Measurements from ENCODE around the gene DIPK1C.

Gene DIPK1C

DNA sequence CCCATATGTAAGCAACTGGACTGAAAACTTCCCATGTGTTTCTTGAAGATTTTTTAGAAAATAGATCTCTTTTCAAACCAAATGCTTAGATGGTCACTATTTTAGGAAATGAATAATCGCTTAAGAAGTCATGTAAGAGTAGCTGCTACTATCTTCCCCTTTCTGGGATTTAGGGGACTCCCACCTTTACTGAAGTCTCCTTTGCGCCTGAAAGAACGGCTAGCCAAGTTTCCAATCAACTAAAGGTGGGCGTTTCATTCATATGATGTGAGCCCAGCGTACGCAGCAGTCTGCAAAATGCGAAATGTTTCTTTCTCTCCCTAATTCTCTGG, 1.1 kb downstream of the DIPK1C start:
- H3K4me3 ChIP-seq (ENCODE audit: low read depth, low read length) = no peak overlapping the region
- no peak for DNase-seq (ENCODE audit: low read depth)

DNA sequence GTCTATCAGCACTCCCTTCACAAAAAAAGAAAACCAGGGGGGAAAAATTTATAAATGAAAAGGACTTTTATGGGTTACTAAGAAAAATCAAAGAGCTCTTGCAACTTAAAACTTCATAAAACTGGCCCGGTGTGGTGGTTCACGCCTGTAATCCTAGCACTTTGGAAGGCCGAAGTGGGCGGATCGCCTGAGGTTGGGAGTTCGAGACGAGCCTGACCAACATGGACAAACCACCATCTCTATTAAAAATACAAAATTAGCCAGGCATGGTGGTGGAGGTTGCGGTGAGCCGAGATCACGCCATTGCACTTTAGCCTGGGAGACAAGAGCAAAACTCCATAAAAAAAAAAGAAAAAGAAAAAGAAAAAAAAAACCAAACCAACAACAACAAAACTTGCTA, 1.7 kb downstream of the DIPK1C start:
- no peak overlapping the region for H3K4me3 ChIP-seq (ENCODE audit: low read depth, low read length)
- no peak for DNase-seq (ENCODE audit: low read depth)

DNA sequence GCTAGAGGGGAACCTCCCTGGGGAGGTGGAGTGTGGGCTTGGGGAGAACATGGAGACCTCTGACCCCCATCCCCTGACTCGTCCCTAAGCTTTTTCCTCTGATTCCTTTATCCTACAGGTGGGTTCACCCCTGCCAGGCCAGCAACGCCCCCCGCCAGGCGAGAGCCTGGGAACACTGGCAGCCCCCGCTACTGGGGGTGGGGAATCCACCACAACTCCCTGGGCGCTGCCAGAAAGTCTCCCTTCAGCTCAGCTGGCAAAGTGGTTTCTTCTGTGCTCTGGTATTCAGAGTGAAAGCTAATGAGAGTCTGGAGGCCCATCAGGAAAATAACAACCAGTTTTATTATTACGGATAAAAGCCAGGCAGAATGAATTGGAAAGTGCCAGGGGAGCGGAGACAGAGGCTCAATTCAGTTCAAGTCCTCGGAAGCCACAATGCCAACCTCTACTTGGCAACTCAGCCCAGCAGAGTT, 2.8 kb downstream of the DIPK1C start:
- DNase-seq (ENCODE audit: low read depth) = no peak
- H3K4me3 ChIP-seq (ENCODE audit: low read depth, low read length) = no peak overlapping the region

DNA sequence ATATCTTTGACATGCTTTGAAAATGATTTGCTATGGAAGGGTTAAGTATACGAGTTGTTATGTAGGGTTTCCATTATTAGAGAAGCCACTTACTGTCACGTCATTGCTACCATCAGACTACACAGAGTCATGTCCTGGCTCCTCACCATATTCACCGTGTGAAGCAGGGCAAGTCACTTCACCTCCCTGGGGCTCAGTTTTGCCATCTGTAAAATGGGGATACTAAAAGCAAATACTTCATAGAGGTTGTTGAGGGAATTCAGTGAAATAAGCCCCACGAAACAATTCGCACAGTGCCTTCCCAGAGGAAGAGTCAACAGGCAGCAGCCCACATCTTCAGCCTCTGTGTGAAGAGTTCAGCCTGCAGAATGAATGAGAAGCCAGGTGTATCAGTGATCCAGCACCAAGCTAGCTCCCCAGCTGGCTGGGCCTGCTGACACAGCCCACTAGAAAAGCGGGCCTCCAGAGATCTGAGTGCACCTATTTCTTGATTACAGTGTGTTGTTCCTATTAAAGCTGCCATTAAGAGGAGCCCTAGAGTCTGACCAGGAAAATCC, 3.4 kb downstream of the DIPK1C start:
- no peak overlapping the region for H3K4me3 ChIP-seq (ENCODE audit: low read depth, low read length)
- no peak for DNase-seq (ENCODE audit: low read depth)

DNA sequence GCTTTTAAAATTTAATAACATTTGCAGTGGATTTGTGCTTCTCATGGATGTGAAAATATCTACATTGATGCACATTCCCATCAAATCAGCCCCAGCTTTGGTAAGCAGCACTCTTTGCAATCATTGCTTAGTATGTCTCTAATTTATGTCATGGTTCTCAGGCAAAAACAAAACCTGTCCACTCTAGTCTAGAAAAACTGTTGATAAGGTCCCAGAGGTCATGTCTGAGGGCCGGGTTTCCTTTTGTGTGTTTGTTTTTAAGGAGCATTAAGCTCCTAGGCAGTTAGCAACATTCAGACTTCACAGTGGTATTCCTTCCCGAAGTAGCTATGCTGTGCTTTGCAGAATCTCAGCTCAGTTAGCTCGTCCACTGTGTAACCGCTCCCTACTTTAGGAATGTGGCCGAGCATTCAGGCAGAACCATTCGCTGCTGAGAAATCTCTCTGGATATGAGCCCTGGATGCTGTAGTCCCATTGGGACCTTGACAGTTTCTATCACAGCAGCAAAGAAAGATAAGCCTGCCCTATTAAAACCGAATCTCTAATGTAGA, 4.0 kb downstream of the DIPK1C start:
- no peak overlapping the region for H3K4me3 ChIP-seq (ENCODE audit: low read depth, low read length)
- DNase-seq (ENCODE audit: low read depth) = no peak

DNA sequence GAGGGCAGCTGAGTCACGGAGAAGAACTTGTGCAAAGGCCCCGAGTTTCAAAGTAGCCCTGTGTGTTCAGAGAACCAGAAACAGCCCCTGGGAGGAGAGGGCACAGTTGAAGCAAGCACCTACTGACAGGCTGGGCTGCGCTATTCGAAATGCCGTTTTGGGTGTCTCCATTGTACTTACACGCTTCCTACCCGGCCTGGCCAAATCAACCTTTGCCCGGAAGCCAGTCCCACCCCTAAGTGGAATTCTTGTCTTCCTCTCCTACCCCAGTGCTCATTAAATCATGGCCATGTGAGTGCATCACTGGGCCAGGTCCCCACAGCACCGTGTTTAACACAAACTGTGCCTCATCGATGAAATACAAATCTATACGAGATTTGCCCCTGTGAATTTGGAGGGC, 6.0 kb downstream of the DIPK1C start:
- DNase-seq (ENCODE audit: low read depth) = no peak
- H3K4me3 ChIP-seq (ENCODE audit: low read depth, low read length) = no peak overlapping the region

DNA sequence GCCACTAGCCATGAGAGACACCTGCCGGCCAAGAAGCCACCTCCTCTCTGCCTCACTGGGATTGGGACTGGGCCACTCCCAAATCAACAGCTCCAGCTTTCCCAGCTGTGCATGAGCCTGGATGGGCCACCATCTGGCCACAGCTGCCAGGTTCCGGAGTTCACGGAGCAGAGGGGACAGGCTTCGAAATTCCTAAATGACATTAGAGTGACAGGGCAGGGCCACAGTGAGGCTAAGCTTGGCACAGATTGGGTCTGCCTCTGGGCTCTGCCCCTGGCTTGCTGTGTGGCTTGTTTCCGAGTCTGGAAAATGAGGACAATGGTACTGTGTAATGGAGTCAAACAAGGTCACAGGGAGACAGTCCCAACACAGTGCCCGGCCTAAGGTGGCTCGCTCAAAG, 6.5 kb downstream of the DIPK1C start:
- no peak overlapping the region for H3K4me3 ChIP-seq (ENCODE audit: low read depth, low read length)
- no peak for DNase-seq (ENCODE audit: low read depth)

DNA sequence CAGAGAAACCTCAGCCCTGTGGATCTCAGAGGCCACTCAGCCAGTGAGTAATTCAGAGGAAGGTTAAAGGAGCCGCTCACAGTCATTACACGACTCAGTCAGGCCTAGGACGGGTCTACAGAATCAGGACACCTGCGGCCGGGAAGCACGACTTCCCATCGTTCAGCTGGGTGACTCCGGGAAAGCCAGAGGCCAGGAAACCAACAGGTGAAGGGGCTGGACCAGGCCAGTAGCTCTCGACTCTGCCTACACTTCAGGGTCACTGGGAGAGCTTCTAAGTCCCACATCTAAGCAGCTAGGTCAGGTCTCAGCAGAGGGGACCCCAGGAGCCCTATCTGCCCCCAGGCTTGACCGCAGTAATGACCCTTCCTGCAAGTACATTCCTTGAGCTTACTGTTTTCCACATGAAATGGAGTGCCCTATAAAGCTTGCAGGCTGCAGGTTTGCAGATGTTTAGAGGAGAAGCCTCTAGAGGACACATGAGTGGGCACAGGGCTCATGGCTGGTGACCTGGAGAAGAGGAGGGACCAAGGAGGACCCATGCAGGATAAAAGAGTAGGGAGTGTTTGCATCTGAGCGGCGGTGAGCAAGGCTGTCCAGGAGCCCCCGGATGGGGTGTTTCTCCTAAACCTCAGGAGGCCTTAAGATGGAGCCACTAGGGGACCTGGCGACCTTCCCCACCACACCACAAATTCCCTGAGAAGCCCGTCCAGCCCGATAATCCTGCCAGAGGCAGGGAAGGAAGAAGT, 9.5 kb downstream of the DIPK1C start:
- no peak for DNase-seq (ENCODE audit: low read depth)
- no peak overlapping the region for H3K4me3 ChIP-seq (ENCODE audit: low read depth, low read length)

DNA sequence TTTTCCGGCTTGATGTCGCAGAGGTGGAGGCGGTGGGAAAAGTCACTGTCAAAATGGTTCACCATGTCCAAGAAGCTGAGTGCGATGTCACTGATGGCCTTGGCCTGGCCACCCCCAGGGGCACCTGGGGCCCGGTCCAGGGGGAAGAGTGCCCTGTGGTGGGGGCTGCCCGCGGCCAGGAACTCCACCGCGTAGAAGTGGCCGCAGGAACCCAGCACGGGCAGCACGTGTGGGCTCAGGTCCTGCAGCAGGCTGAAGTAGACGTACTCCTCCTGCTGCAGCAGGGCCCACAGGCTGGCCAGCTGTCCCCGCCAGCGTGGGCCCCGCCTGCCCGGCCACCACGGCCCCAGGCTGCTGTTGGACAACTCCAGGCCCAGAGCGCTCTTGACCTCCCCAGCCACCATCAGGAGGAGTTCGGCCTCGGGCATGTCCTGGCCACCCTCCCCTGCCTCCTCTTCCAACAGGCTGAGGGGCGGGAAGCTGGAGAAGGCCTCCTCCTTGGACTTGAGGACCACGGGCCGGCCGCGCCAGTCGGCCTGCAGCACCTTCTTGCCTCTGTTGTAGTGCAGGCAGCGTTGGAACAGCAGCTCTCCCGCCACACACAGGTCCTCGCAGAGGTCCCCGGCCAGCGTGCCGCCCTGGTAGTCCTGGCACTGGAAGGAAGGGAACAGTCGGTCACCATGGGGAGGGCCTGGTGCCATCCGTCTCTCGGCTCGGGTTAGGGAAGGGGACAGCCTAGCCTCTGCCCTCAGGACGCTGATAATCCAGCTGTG, 10.3 kb downstream of the DIPK1C start:
- H3K4me3 ChIP-seq (ENCODE audit: low read depth, low read length) = no peak overlapping the region
- DNase-seq (ENCODE audit: low read depth) = no peak

DNA sequence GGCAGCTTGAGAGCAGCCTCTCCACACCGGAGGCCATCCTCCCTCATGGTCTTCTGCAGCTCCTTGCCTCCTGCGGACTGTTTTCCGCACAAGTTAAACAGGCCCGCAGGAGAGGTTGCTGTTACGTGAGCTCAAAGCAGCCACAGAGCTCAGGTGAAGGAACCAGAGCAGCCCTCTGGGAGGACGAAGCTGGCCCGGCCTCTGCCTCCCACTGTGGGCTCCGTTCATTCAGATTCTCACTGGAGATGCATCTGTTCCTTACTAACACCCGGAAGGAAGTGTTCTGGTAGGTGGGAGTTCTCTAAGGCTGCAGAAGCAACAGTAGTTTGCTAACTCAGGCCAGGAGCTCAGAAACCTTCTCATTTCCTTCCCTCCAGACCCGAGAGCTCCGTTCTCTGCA, 10.9 kb downstream of the DIPK1C start:
- no peak for DNase-seq (ENCODE audit: low read depth)
- H3K4me3 ChIP-seq (ENCODE audit: low read depth, low read length) = no peak overlapping the region

DNA sequence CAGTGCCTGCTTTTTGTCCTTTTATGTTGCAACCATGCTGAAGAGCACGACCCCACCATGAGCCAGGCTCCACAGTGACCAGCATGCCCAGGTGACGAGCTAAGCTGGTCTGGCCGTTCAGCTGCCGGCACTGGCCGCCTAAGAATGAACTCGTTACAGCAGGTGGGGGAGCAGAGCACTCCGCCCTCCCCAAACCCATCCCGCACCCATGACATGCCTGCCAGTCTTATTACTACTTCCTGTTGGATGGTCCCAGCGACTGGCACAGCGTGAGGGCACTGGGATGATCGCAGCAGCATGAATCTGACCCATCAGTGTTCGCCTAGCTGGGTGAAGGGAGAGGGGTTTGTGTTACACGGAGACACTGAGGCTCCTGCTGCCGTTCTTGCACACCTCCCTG, 11.5 kb downstream of the DIPK1C start:
- no peak overlapping the region for H3K4me3 ChIP-seq (ENCODE audit: low read depth, low read length)
- DNase-seq (ENCODE audit: low read depth) = no peak

DNA sequence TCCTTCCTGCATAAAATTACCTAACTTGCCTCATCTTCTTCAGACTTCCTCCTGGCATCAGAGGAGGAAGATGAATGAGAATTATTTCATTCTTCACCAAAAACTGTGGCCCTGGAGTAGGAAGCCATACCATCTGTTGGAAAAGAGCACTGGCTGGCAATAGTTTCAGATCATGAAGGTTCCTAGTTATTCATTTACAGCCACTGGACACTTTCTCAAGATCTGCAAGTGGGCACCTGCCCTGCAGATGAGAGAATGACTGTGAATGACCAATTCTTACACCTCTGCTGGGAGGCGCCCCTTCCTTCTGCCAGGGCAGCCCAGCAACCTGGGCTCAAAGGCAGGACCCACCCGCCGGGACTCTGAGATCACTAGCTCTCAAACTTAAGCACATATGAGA, 13.0 kb downstream of the DIPK1C start:
- H3K4me3 ChIP-seq (ENCODE audit: low read depth, low read length) = no peak overlapping the region
- DNase-seq (ENCODE audit: low read depth) = no peak

DNA sequence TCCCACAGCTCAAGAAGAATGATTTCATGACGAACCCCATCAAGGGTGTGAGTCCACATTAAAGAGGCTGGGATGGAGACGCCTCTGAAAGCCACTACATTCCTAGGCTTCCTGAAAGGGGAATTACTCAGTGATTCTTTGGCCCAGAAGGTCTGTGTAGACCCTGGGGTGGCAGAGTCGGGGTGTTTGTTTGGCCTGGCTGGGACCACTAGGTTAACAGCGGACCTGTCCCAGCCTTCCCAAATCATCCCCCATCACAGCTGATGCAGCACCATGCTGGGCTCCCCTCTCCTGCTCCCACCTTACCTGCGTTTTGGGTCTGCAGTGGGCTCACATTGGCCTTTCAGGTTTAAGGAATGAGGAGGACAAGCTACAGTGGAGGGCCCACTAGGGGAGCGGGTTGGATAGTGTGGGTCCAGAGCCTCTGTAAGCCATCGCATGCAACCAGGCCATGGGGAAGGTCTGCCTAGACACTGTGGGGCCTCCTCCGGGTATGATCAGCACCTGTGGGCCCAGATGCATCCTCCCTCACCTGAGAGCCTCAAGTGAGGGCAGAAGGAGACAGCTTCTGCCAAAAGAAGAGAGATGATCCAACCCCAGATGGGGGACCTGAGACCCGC, 16.2 kb downstream of the DIPK1C start:
- no peak overlapping the region for H3K4me3 ChIP-seq (ENCODE audit: low read depth, low read length)
- no peak for DNase-seq (ENCODE audit: low read depth)

DNA sequence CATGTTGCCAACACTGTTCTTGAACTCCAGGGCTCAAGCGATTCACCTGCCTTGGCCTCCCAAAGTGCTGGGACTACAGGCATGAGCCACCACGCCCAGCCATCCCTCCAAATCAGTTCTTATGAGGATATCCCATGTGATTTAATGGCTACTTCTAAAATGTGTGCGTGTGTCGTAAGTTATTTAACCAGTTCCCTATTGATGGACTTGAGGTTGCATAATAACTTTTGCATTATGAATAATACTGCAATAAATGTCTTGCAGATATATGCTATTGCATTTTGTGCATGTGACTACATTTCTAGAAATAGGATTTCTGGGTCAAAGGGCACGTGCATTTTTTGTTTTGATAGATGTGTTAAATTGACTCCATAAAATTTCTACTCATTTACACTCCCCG, 19.0 kb downstream of the DIPK1C start:
- no peak overlapping the region for H3K4me3 ChIP-seq (ENCODE audit: low read depth, low read length)
- DNase-seq (ENCODE audit: low read depth) = no peak

DNA sequence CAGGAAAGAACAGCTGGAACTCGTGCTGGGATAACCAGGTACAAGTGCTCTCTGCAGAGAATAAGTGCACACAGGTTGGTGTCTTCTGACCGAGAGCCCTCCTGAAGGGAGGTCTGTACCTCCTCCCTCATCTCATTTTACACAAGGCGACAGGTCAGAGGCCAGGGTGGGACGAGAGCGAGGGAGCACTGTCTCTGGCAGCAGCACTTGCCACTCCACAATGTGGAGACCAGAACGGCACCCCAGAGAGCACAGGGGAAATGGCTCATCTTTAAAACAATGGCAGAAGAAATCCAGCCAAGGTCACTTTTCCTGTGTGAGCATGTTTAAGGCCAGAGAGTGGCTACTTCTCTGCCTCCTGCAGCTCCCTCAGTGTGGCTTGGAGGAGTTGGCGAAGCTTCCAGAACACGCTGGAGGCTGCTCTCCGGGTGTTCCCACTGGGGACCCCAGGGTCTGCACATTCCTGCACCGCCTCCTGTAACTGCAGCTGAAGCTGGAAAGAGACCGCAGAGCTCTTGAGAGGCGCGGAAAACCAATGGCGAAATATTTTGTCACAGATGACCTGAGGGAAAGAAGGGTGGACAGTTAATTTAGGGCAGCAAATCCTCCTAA, 20.8 kb downstream of the DIPK1C start:
- DNase-seq (ENCODE audit: low read depth) = no peak
- no peak overlapping the region for H3K4me3 ChIP-seq (ENCODE audit: low read depth, low read length)

DNA sequence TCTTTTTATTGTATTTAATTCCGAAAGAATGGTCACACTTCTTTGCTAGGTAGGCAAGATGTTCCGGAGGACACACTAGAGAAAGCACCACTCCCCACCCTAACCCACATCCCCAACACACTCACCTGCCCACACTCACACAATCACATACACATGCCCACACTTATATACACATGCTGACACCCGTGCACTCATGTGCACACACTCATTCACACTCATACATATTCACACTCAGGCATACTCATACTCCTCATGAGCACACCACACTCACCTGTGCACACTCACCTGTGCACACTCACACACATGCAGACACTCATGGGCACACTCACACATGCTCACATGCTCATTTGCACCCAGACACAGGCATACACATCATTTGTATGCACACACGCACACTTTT, 21.4 kb downstream of the DIPK1C start:
- no peak overlapping the region for H3K4me3 ChIP-seq (ENCODE audit: low read depth, low read length)
- no peak for DNase-seq (ENCODE audit: low read depth)

DNA sequence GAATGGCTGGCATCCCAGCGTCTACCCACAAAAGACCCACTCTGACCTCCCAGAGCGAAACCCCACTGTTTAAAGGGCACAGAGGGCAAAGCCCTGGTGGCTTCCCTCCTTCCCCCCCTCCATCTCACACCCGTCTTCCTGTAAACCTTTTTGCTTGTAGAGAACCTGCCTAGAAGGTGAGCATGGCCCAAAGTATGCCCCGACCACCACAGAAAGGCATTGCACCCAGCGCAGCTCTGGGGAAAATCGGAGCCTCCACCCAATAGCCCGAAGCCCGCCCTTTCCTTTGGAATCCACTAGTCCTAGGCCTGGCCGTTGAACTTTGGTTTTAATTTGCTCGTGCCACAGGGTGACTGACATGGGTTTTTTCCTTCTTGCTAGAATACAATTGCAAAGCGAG, 22.6 kb downstream of the DIPK1C start:
- no peak for DNase-seq (ENCODE audit: low read depth)
- no peak overlapping the region for H3K4me3 ChIP-seq (ENCODE audit: low read depth, low read length)

DNA sequence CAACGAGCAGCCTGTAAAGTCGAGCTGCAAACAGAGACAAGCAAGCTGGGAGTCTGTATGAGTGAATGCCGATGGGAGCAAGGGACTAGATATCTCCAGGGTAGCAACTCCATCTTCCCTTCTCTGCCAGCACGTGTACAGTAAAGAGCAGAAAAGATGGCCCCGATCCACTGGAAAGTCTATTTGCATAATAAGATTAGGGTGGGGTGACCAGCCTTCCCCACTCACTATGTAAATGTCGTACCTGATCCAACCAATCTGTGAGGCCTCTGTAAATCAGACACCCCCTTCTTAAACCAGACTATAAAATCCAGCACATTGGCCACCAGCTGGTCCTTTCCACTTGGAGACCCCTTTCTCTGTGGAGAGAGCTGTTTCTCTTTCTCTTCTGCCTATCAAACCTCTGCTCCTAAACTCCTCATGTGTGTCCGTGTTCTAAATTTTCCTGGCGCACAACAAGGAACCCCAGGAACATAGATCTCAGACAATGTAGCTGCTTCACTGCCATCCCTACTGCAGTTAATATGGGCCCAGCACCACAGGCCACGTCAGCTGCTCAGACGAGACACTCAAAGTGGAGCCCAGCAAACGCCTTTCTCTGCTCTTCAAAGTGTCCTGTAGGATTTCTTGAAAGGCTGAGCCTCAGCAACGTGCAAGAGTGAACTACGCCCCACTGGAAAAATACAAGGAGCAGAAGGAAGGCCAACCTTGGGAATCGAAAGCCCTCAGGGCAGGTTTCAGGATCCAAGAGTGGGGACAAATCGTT, 26.1 kb downstream of the DIPK1C start:
- H3K4me3 ChIP-seq (ENCODE audit: low read depth, low read length) = no peak overlapping the region
- DNase-seq (ENCODE audit: low read depth) = no peak

DNA sequence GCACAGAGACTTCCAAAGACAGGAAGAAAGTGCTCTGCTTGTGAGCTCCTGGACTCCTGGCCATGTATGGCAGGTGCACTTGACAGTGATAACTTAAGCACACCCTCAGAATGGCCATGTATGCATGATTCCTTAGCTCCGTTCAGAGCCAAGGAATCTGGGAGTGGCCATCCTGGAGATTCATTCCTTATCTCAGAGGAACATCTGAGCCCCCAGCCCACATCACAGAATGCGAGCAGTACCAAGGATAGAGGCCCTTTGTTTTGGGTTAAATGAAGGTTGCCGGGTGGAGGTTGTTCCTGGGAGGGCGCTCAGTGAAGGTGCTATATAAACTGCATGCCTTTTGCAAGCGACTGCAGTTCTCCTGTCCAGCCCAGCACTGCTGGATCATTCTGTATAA, 26.9 kb downstream of the DIPK1C start:
- no peak for DNase-seq (ENCODE audit: low read depth)
- H3K4me3 ChIP-seq (ENCODE audit: low read depth, low read length) = no peak overlapping the region

Data from skeletal muscle cell (primary cell).